MM.1S (cell line): ENCODE measurements around the gene KAT6B.

Source experiments
- CTCF ChIP-seq: fragments of 300-600 bp; sonication (generic); IDR thresholded peaks from 2 replicates; pipeline ENCODE4 v1.5.1; 2016; ENCODE audit warnings: antibody characterized with exemption, low read length, mixed read lengths
- EZH2 ChIP-seq: fragments of 300-600 bp; sonication (generic); optimal IDR thresholded peaks from 2 replicates; pipeline ENCODE3; 2017; ENCODE audit warnings: low read depth, mild to moderate bottlenecking, antibody characterized with exemption, low read length, mixed read lengths
- EZH2phosphoT487 ChIP-seq: fragments of 300-600 bp; sonication (generic); IDR thresholded peaks from 2 replicates; pipeline ENCODE4 v1.6.1; 2018; ENCODE audit warnings: antibody characterized with exemption, low read length

GRCh38 chr10:74846958-74847357 is 20.6 kb downstream of the KAT6B start:
- TF ChIP-seq EZH2phosphoT487 (no peak), EZH2 (no peak), CTCF (no peak)
